Mesenteric fat pad (tissue), 1 donor: ENCODE results near the gene CEBPZ. TPM values are rescaled to one million over a fixed set of nuclear protein-coding genes. Genes with fewer than 3 reads are reported as not detected.

Experiments used
- DNase-seq: peaks from one replicate; pipeline ENCODE4 v3.0.0-alpha.2; 2020; ENCODE audit warnings: low spot score
- total RNA-seq: library from RNA; stranded (reverse); fragmentation: NEBNext Ultra II Directional; extraction: Animal tissue kit (Norgen Biotek cat#: 25700); gene quantifications from one replicate; pipeline ENCODE4 v1.2.1, GENCODE V29; 2021
- donor health status: DM: yes; HTN: yes; CAD: no.

CEBPZ gene
- total RNA-seq, 1 donor from 2014 or later: 45.6 TPM

DNA sequence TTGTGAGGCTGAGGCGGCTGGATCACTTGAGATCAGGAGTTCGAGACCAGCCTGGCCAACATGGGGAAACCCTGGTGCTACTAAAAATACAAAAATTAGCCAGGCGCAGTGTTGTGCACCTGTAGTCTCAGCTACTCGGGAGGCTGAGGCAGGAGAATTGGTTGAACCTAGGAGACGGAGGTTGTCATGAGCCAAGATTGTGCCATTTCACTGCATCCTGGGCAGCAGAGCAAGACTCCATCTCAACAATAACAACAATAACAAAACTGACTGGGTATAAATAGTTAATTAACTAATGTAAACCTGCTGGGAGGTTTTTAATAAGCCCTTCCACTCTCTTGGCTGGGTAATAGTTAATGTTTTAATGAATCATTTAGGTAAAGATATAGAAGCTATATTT, 50.8 kb downstream of the CEBPZ start:
- DNase-seq: no peak

GRCh38 chr2:37180006-37180639, 51.3 kb downstream of the CEBPZ start:
- DNase-seq: no peak

DNA sequence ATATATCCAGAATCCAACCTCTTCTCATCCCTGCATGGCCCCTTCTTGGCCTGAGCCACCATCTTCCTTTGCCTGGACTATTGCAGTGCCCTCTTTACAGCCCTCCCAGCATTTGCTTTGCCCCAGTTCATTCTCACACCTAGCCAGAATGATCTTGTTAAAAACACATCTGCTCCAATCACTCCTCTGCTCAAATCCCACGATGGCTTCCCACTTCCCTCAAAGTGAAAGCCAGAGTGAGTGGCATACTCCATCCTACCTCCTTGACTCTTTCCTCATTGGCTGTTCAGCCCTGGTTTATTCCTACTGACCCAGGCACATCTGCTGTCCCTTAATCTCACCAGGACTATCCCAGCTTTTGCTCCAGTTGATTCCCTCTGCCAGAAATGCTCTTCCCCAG, 57.7 kb downstream of the CEBPZ start:
- DNase-seq: no peak

DNA sequence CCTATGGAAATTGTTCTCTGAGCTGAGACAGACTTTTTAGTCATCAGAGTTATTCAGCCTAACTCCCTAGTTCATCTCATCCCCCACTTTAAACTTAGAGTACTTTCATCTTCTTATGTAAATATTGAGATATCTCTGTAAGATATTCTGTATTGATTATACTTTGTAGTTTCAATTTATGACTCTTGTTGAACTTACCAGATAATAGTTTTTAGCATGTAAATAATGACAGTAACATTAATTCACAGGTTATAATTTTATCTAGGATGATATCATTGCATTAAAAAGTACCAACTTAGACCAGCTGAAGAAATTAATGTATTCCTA, 59.8 kb downstream of the CEBPZ start:
- DNase-seq: no peak

- DNase-seq: no peak
Measured at GRCh38 chr2:37168217-37168981, 63.0 kb downstream of the CEBPZ start.

- DNase-seq: no peak
Measured at GRCh38 chr2:37167636-37168180, 63.7 kb downstream of the CEBPZ start.

DNA sequence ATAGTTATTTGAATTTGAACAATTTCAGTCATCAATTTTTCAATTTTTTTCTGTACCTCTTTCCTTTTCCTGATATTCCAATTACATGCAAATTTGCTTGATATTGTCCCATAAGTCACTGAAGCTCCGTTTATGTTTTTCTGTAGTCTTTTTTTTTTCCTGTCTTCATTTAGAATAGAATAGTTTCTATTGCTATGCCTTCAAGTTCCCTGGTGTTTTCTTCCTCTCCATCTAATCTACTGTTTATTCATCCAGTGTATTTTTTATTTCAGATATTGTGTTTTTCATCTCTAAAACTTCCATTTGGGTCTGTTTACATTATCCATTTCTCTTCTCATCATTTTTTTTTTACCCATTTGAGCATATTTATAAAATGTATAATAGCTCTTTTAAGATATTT, 66.6 kb downstream of the CEBPZ start:
- no peak for DNase-seq

DNA sequence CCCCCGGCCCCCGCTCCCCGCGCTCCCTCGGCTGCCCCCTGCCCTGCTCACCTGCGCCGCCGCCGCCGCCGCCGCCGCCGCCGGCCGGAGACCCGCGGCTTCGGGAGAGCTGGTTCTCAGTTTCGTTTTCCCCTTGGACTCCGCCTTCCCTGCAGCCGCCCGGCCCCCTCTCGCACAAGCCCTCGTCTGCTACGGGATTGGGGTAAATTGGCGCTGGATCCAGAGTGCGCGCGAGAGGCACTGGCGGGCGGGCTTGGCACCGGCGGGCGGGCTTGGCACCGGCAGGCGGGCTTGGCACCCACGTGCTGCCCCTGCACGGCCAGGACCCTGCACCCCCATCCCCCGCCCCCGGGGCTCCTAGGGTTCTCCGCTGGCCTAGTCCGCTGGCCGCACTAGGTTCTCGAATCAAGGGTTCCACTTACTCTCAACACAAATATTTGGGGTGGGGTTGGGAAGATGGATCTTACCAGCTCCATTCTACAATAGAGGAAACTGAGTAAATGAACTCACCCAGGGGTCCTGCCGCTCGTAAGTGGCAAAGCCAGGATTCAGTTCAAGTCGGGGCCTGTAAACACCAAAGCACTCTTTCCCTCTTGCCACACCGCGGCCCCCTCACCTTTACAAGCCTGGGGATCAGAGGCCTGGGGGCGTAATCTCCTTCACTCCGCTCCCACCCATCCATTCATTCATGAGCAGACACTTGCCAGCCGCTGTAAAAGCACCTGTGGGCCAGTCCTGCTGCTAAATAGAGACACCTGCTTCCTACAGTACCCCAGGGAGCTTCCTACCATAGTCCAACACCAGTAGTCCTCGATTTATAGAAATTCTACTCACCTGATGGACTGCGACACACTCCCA, 74.3 kb downstream of the CEBPZ start, which contains the start of gene EIF2AK2:
Gene EIF2AK2 (minus strand): TSS at position 124 of the 858 bp plus-strand sequence. CDS start 9,174 bp downstream, outside the sequence.
- peak; percentile 93 for DNase-seq

- no peak for DNase-seq
Measured at GRCh38 chr2:37156071-37156856, 75.1 kb downstream of the CEBPZ start.

DNA sequence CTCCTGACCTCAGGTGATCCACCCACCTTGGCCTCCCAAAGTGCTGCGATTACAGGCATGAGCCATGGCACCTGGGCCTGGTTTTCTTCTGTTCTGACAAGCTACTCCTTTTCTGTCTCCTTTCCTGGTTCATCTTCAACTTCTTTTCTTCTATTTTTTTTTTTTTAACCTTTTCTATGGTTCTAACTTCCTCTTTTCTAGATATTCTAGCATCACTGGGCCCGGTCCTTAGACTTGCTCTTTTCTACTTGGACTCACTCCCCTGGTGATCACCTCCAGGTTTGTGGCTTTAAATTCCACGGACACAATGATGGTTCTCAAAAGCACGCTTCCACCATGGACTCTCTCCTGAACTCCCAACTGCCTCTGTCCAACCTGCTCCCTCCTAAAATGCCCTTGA, 76.6 kb downstream of the CEBPZ start:
- DNase-seq: no peak

GRCh38 chr2:37153224-37153623, 78.2 kb downstream of the CEBPZ start:
- DNase-seq: no peak

Other genes starting within 250 kb of the CEBPZ start
- 22.4 TPM for gene HEATR5B, start 147.2 kb downstream of the CEBPZ start, total RNA-seq
- 16.2 TPM for gene GPATCH11, start 147.1 kb downstream of the CEBPZ start, total RNA-seq
- 56.2 TPM for gene EIF2AK2, start 74.6 kb downstream of the CEBPZ start, total RNA-seq
- not detected for gene SULT6B1, start 42.9 kb downstream of the CEBPZ start, total RNA-seq
- 40.2 TPM for gene CEBPZOS, start 35.1 kb downstream of the CEBPZ start, total RNA-seq
- gene NDUFAF7, start 62 bp upstream of the CEBPZ start, total RNA-seq: 14.6 TPM
- 35.1 TPM for gene PRKD3, start 93.2 kb upstream of the CEBPZ start, total RNA-seq
- gene QPCT, start 113.0 kb upstream of the CEBPZ start, total RNA-seq: 5.6 TPM